Glomerular endothelial cell (primary cell): ENCODE measurements around the gene KAZN. TPM values are rescaled to one million over a fixed set of nuclear protein-coding genes. Genes with fewer than 3 reads are reported as not detected.

ENCODE experiments used
- DNase-seq: peaks from one replicate; pipeline ENCODE4 v3.0.0-alpha.2; 2011; ENCODE audit warnings: low read depth, low spot score; ENCODE audit errors: extremely low read depth
- total RNA-seq: library from RNA; depleted of rRNA; stranded (reverse); fragments of >200 nt; gene quantifications from 2 replicates; pipeline ENCODE4 v1.2.3, GENCODE V29; 2015

The KAZN gene
- total RNA-seq, 1 donor from 2014 or later = 6.9 TPM

DNA sequence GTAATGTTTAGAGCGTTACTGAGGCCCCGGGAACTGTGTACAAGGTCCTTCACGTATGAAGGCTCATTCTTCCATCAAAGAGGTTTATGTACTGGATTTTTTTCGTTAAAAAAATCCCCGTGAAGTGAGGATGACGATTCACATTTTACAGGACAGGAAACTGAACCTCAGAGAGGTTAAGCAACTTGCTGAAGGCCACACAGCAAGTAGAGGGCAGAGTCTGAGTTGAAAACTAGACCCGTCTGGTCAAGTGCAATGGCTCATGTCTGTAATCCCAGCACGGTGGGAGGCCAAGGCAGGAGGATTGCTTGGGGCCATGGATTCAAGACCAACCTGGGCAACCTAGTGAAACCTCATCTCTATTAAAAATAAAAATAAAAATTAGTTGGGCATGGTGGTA lies 140.2 kb downstream of the KAZN start:
- DNase-seq = no peak

DNA sequence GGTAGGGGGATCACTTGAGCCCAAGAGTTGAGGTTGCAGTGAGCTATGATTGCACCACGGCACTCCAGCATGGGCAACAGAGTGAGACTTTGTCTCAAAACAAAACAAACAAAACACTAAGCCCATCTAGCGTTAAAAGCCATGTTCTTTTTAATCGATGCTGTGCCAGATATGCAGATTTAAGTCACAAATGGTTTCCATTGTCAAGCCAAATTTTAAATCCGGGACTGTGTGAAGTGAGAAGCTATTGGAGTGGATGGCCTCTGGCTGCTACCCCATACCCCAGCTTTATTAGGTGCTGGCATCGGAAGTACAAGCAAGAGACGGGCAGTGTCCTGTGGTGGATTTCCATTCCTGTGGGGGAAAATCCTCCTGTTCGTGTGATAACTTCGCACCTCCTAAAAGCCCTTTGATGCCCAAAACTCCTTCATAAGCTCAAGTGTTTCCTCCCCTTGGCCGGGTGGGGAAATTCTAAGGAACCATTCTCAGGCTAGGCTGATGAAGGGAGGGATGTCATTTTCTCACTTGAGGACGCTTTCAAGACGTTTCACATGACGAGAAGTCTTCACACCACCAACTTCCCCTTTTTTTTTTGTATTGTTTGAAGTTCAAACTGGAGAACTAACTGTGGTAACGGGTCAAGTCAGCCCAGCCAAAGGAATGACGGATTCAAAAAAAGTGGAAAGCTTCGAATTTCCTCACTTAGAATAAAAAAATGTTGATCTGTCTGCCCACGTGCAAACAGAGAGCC lies 140.8 kb downstream of the KAZN start:
- no peak for DNase-seq

DNA sequence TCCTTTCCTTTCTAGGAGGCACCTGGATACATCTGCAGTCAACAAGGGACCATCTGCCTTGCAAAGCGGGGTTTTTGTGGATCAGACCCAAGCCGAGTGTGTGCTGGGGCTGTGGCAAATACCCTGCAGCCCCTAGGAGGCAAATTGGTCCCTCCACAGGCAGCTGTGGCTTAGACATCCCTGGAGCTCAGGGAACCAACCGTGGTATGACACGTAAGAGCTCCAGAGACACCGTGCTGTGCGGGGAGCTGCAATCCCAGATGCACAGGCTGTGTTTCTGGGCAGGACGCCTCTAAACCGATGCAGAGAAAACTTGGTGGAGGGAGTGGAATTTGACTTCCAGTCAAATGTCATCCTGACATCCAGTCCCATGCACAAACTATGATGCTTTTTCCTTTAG lies 141.5 kb downstream of the KAZN start:
- DNase-seq = no peak

GRCh38 chr1:14741082-14741481 lies 142.6 kb downstream of the KAZN start:
- DNase-seq = no peak

DNA sequence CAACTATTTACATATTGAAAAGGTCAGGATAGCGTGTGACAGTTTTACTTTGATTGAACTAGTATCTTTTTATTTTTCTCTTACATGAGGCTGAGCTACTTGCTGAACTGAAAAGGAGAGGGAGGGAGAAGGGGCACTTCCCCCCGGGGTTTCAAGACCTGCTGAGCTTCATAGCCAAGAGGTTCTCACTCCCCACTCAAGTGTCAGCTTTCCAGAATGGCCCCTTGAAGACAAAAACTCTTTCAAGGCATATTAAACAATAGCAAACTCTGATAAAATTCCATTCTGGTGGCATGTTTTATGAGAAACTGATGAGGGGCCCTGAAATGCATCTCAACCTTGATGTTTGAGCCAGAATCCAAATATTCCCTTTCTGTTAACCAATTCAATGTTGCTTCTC lies 143.0 kb downstream of the KAZN start:
- DNase-seq = no peak

DNA sequence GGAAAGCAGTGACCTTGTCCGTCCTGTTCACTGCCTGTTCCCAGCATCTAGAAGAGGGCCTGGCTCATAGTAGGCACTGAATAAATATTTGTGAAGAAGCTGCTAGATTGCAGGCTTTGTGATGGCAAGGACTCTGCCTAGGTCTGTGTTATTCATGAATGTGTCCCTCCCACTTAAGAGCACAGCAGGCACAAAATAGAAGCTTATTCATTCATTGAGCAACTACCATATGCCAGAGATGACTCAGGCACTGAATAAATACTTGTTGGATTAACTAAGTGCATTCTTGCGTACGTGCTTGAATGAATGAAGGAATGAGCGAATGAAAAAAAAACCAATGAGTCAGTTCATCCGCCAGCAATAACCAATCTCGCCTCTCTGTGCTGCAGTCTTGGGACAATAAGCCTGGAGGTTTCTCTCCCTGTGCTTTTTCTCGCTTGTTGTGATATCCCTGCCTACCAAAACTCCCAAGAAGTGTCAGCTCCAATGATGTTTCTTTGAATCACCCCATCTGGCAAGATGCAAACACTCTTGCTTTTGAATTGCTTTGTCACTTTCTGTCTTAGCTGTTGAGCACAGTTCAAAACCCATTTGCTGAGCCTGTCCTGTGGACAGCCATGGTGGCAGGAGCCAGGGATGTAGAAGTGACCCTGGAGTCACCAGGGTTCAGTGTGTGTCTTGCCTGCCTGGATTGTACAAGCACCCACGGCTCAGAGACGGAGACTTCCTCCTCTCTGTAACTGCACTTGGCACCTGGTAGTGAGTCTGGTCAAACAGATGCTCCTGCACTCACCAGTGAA lies 143.9 kb downstream of the KAZN start:
- DNase-seq = no peak

GRCh38 chr1:14743368-14743767 lies 144.9 kb downstream of the KAZN start:
- no peak for DNase-seq

DNA sequence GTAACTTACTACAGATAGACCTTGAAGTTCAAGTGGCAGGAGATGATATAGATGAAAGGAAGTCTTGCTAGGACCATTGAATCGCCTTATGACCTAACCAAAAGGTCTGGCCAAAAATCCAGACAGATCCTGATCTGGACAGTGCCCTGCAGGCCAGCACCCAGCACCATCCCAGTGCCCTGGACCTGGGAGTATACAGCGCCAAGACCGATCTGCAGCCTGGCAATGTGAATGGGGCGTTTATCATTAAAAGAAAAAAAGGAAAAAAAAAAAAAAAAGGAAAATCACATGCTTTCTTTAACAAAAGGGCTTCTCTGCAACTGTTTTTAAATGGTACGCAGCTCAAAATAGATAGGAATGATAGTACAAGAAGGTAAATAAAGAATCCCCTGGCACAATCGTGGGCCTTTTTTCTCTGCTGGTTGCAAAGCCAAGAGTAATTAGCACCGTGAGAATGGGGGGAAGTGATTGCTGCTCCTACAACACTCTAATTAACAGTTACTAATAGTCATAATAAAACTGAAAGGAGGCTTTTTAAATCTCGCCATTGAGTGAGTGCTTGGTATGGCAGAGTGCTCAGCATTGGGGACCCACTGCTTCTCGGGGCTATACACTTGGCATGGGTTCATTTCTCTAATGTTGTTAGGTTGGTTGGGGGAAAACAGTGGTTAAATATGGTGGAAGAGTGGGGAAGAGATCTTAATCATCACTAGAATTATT lies 146.7 kb downstream of the KAZN start:
- no peak for DNase-seq

GRCh38 chr1:14745789-14746188 lies 147.3 kb downstream of the KAZN start:
- no peak for DNase-seq

DNA sequence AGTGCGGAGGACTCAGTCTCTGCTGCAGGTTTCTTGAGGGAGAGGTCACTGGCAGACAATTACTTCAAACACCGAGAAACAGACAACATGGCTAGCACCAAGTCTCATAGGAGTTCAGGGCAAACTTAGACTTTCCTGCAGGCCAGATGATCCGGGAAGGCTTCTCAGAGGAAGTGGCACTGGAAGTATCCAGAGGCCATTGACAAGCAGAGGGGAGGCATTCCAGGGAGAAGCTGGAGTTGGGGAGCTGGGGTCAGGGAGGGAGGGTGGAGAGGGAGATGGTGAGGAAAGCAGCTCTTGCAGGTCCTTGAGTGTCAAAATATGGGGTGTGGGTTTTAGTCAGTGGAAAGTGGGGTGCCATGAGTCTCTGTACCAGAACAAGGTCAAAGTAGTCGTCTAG lies 147.9 kb downstream of the KAZN start:
- no peak for DNase-seq

DNA sequence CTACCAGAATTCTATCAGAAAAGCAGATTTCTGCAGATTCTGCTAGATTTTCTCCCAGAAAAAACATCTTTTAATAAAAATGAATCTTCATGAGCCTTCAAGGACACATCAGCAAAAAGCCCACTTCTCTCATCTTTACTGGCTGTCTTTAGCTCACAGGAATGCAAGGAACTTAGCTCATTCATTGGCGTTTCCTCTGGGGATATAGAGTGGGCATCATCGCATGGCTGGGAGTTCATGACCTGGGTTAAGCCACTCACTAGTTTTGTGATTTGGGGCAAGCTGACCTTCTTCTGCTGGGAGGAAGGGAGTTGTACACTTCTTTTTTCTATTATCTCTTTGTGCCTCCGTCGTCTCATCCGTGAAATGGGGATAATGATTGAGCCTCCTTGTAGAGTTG lies 149.7 kb downstream of the KAZN start:
- no peak for DNase-seq

- DNase-seq = no peak
These were observed 150.5 kb downstream of the KAZN start for GRCh38 chr1:14748977-14749376.

DNA sequence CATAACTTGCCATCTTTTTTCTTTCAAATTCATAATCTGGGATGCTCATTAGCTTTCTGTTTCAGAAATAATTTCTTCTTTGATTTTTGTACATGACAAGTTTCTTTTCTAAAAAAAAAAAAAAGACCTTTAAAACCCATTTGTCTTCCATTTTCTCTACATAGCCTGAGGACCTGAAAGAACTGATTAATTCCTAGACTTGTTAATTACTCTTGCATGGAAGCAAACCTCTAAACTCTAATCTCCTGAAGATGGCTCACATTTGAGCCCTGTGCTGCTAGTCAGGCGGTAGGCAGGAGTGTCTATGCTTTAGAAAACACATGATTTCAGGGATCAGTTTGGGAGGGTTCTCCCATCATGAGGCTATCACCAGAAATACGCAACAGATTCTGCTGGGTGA lies 152.0 kb downstream of the KAZN start:
- DNase-seq = no peak

GRCh38 chr1:14755518-14756252 lies 157.2 kb downstream of the KAZN start:
- no peak for DNase-seq

GRCh38 chr1:14756589-14757285 lies 158.3 kb downstream of the KAZN start:
- no peak for DNase-seq

DNA sequence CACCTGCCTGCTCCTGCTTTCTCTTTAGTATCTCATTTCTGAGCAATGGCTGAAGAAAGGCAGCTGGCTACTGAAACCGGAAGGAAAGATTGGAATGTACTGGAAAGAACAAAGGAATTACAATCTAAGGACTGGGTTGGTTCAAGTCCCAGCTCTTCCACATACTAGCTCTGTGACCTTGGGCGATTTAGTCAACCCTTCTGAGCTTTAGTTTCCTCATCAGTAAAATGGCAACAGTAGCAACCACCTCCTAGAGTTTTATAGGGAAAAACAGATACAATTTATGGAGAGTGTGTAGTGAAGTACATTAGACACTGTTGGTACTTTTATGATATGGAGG lies 158.8 kb downstream of the KAZN start:
- no peak for DNase-seq

GRCh38 chr1:14759042-14759818 lies 160.7 kb downstream of the KAZN start:
- no peak for DNase-seq

DNA sequence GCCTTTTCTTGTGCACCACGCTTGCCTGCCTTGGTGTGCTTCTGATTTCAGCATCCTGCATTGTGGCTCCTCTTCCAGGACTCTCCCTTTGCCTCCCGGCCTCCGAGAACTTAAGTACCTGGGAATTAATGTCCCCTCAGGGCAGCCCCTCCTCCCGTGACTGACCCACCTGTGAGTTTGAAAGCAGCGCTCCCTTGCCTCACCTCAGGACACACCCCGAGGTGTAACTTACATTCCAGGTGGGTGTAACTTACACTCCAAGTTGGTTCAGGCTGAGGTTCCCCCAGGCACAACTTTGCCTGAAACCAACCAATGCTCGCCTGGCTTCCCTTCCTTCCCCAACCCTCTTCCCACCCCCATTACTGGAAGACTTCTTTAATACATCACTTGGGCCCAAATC lies 161.4 kb downstream of the KAZN start:
- no peak for DNase-seq

DNA sequence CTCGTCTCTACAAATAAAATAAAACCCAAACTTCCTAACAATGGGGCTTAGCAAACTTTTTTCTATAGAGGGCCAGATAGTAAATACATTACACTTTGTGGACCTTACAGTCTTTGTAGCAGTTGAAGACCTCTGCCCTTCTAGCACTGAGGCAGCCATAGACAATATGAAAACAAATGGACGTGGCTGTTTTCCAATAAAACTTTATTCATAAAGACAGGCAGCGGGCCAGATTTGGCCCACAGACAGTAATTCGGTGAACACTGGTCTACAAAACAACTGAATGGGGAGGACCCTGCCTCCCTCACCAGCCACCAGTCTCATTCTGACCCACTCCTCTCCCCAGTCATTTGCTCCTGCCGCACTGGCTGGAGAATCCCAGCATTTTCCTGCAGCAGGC lies 162.3 kb downstream of the KAZN start:
- DNase-seq = no peak
